GM21737 (cell line): ENCODE results near the gene COL4A4.

Experiments
- ATAC-seq: cut with Tn5 transposase; IDR thresholded peaks from one replicate; pipeline ENCODE4 v1.9.1; 2021; ENCODE audit warnings: mild to moderate bottlenecking, moderate library complexity; ENCODE audit not compliant: unreplicated experiment

The COL4A4 gene

GRCh38 chr2:226985583-226985946, 178.4 kb downstream of the COL4A4 start:
- ATAC-seq = no peak

GRCh38 chr2:226984750-226985582, 179.0 kb downstream of the COL4A4 start:
- ATAC-seq = peak; percentile 96

GRCh38 chr2:226983895-226984749, 179.9 kb downstream of the COL4A4 start:
- no peak for ATAC-seq

- ATAC-seq = no peak
Measured at GRCh38 chr2:226981791-226982326, 182.1 kb downstream of the COL4A4 start.

- no peak for ATAC-seq
Measured at GRCh38 chr2:226979004-226979403, 185.0 kb downstream of the COL4A4 start.

- no peak for ATAC-seq
Measured at GRCh38 chr2:226978300-226978699, 185.7 kb downstream of the COL4A4 start.

- ATAC-seq = no peak
Measured at GRCh38 chr2:226977775-226978190, 186.2 kb downstream of the COL4A4 start.

GRCh38 chr2:226973816-226974215, 190.2 kb downstream of the COL4A4 start:
- ATAC-seq = no peak

GRCh38 chr2:226971770-226972169, 192.2 kb downstream of the COL4A4 start:
- no peak for ATAC-seq

GRCh38 chr2:226971084-226971483, 192.9 kb downstream of the COL4A4 start:
- no peak for ATAC-seq

- no peak for ATAC-seq
Measured at GRCh38 chr2:226970362-226970761, 193.6 kb downstream of the COL4A4 start.

GRCh38 chr2:226969417-226970080, 194.5 kb downstream of the COL4A4 start:
- ATAC-seq = no peak

GRCh38 chr2:226965376-226965775, 198.6 kb downstream of the COL4A4 start:
- no peak for ATAC-seq

GRCh38 chr2:226963528-226963927, 200.5 kb downstream of the COL4A4 start:
- no peak for ATAC-seq

- no peak for ATAC-seq
Measured at GRCh38 chr2:226962176-226962773, 201.7 kb downstream of the COL4A4 start.

GRCh38 chr2:226959418-226959817, 204.6 kb downstream of the COL4A4 start:
- no peak for ATAC-seq

- ATAC-seq = no peak
Measured at GRCh38 chr2:226956659-226957058, 207.3 kb downstream of the COL4A4 start.

- ATAC-seq = no peak
Measured at GRCh38 chr2:226953826-226954225, 210.2 kb downstream of the COL4A4 start.

GRCh38 chr2:226953206-226953605, 210.8 kb downstream of the COL4A4 start:
- ATAC-seq = no peak
